ENCODE data around the gene SLC4A2.

The SLC4A2 gene

DNA sequence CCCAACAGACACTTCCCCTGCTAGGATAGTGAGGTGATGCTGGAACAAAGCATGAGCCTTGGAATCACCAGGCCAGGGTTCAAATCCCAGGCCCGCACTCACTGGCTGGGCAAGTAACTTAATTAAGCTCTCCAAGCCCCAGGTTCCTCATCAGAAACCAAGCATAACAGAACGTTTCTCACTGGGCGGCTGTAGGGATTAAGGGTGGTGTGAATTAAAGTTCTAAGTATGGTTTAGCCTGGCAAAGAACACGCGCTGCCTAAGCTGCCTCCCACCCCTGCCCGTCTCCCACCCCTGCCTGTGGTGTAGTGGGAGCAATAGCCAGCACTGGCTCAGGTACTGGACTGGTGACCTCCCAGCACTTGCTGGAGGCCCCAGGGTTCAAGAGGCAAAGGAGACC, 5.6 kb downstream of the SLC4A2 start:
- TF ChIP-seq, protein P1, sequence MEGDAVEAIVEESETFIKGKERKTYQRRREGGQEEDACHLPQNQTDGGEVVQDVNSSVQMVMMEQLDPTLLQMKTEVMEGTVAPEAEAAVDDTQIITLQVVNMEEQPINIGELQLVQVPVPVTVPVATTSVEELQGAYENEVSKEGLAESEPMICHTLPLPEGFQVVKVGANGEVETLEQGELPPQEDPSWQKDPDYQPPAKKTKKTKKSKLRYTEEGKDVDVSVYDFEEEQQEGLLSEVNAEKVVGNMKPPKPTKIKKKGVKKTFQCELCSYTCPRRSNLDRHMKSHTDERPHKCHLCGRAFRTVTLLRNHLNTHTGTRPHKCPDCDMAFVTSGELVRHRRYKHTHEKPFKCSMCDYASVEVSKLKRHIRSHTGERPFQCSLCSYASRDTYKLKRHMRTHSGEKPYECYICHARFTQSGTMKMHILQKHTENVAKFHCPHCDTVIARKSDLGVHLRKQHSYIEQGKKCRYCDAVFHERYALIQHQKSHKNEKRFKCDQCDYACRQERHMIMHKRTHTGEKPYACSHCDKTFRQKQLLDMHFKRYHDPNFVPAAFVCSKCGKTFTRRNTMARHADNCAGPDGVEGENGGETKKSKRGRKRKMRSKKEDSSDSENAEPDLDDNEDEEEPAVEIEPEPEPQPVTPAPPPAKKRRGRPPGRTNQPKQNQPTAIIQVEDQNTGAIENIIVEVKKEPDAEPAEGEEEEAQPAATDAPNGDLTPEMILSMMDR (IDR thresholded peaks at IDR 0.05; ENCODE audit: low read depth, low read length), result no peak
- no peak for DNase-seq (ENCODE audit: low read depth in 2 of 2)
- H3K4me3 ChIP-seq (replicated peaks in 1 of 2; ENCODE audit: low read depth in 2 of 2, low read length in 2 of 2), result no peak overlapping the region

DNA sequence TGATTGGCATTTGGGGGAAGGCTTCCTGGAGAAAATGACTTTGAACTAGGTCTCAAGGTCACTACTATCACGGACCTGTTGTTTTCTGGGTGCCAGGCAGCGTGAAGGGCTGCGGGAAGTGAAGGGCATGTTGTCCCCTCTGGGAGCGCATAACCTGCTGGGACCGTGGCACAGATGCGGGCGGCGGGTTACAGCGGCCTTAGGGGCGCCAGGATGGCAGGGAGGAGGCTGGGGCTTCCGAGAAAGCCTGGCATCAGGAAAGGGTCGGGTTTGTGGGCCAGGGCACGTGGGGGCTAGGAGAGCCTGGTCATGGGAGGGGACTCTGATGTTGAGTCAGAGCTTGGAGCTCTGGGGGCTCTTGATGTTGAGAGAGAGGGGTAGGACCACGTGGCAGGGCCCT, 6.1 kb downstream of the SLC4A2 start:
- no peak overlapping the region for H3K4me3 ChIP-seq (replicated peaks in 1 of 2; ENCODE audit: low read depth in 2 of 2, low read length in 2 of 2)
- DNase-seq (ENCODE audit: low read depth in 2 of 2), result no peak
- TF ChIP-seq, protein P1 (IDR thresholded peaks at IDR 0.05; ENCODE audit: low read depth, low read length), result no peak

DNA sequence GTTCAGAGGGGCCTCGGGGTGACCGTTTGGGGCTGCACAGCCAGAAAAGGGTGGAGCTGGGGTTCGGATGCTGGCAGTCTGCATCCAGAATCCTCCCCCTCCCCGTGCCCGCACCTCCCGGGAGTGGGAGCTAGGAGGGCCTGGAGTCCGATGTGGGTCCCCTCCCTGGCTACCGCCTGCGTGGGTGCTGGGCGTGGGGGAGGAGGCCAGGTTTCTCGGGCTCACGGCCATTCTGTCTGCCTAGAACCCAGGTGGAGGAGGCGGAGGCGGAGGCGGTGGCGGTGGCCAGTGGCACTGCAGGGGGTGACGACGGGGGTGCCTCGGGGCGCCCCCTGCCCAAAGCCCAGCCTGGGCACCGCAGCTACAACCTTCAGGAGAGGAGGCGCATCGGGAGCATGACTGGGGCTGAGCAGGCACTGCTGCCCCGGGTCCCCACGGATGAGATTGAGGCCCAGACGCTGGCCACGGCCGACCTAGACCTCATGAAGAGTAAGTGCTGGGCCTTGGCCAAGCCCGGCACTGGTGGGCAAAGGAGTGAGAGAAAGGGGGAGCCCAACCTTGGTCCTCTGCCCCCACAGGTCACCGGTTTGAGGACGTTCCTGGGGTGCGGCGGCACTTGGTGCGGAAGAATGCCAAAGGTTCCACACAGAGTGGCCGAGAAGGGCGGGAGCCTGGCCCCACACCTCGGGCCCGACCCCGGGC, 7.0 kb downstream of the SLC4A2 start:
- TF ChIP-seq, protein P1 (IDR thresholded peaks at IDR 0.05; ENCODE audit: low read depth, low read length), result no peak
- no peak for DNase-seq (ENCODE audit: low read depth in 2 of 2)

DNA sequence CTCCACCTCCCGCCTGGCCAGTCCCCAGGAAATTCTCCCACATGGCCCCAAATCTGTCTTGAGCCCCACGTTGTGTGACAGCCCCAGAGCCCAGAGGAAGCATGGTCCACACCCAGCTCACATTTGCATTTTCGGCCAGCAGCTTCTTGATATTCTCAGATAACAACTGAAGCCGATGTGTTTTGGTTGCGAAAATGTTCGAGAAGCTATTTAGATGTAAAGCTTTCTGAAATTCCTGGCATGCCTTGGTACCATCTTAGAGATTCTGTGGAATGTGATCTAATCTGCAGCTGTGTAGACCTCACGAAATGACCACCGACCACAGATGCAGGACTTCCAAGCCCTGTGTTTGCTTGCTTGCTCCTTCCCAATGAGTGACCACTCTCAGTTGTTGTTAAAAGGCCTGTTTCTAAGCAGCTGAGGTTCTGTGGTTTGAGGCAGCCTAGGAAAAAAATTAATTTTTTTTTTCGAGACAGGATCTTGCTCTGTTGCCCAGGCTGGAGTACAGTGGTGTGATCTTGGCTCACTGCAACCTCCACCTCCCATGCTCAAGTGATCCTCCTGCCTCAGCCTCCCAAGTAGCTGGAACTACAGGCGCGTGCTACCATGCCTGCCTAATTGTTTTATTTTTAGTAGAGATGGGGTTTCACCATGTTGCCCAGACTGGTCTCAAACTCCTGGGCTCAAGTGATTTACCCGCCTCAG, 8.8 kb downstream of the SLC4A2 start:
- TF ChIP-seq, protein P1 (IDR thresholded peaks at IDR 0.05; ENCODE audit: low read depth, low read length), result no peak
- peak; percentile 47 to 69 for DNase-seq (ENCODE audit: low read depth in 2 of 2)

More for the DNA sequence above, 7.0 kb downstream of the SLC4A2 start:
- no peak overlapping the region for H3K4me3 ChIP-seq (replicated peaks in 1 of 2; ENCODE audit: low read depth in 2 of 2, low read length in 2 of 2)

DNA sequence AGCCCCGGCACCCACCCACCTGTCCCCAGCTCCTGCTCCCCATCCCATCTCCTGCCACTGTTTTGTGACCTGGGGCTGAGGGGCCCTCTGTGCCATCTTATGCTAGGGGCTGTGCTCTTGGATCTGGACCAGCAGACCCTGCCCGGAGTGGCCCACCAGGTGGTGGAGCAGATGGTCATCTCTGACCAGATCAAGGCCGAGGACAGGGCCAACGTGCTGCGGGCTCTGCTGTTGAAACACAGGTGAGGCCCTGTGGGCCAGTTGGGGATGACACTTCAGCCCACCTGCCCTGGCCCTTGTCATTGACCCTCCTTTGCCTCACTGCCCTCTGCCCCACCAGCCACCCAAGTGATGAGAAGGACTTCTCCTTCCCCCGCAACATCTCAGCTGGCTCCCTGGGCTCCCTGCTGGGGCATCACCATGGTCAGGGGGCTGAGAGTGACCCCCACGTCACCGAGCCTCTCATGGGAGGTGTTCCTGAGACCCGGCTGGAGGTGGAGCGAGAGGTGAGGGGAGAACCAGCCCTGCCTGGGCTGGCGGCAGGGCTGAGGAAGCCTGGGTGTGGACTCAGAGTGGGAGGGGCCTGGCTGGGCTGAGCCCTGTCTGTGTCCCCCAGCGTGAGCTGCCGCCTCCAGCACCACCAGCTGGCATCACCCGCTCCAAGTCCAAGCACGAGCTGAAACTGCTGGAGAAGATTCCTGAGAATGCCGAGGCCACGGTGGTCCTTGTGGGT, 10.6 kb downstream of the SLC4A2 start:
- H3K4me3 ChIP-seq (replicated peaks in 1 of 2; ENCODE audit: low read depth in 2 of 2, low read length in 2 of 2), result no peak overlapping the region
- DNase-seq (ENCODE audit: low read depth in 2 of 2), result no peak
- TF ChIP-seq, protein P1 (IDR thresholded peaks at IDR 0.05; ENCODE audit: low read depth, low read length), result no peak

More for the DNA sequence above, 8.8 kb downstream of the SLC4A2 start:
- no peak overlapping the region for H3K4me3 ChIP-seq (replicated peaks in 1 of 2; ENCODE audit: low read depth in 2 of 2, low read length in 2 of 2)

DNA sequence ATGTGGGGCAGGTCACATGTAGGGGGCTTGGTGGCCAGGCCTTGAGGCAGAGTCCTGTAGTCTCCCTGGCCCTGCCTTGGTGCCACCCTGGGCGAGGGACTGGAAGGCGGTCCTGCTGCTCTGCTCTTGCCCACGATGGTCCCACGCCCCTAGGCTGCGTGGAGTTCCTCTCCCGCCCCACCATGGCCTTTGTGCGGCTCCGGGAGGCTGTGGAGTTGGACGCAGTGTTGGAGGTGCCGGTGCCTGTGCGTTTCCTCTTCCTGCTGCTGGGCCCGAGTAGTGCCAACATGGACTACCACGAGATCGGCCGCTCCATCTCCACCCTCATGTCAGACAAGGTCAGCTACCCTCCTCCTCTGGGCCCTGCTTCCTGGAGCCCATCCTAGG, 11.2 kb downstream of the SLC4A2 start:
- TF ChIP-seq, protein P1 (IDR thresholded peaks at IDR 0.05; ENCODE audit: low read depth, low read length), result no peak
- no peak overlapping the region for H3K4me3 ChIP-seq (replicated peaks in 1 of 2; ENCODE audit: low read depth in 2 of 2, low read length in 2 of 2)
- DNase-seq (ENCODE audit: low read depth in 2 of 2), result no peak
